Smooth muscle cell (in vitro differentiated cells): ENCODE results near the gene TMEM92. TPM values are rescaled to one million over a fixed set of nuclear protein-coding genes. Genes with fewer than 3 reads are reported as not detected.
A peak's percentile ranks its signal among the peaks of the same experiment; 100 is the strongest.

Experiments used
- DNase-seq: peaks from one replicate; lab custom pipeline; 2025; ENCODE audit not compliant: unreplicated experiment; lab: John Stamatoyannopoulos, UW
- H2AFZ ChIP-seq: fragments of 200-600 bp; sonication (generic); 2 replicates; pipeline ENCODE4 v1.6.0; 2016; ENCODE audit warnings: antibody characterized with exemption, low read depth, mild to moderate bottlenecking
- H3F3A ChIP-seq: fragments of 200-600 bp; sonication (generic); 2 replicates; pipeline ENCODE4 v1.6.0; 2017; ENCODE audit warnings: antibody characterized with exemption, low read depth
- H3K27ac ChIP-seq: fragments of 200-600 bp; sonication (generic); 2 replicates; pipeline ENCODE4 v1.5.1; 2016; ENCODE audit warnings: low read depth, mild to moderate bottlenecking
- H3K27me3 ChIP-seq: fragments of 200-600 bp; sonication (generic); 2 replicates; pipeline ENCODE4 v1.6.1; 2016; ENCODE audit warnings: low read depth, mild to moderate bottlenecking
- H3K36me3 ChIP-seq: fragments of 200-600 bp; sonication (generic); 2 replicates; pipeline ENCODE4 v1.5.1; 2016; ENCODE audit warnings: low read depth
- H3K4me1 ChIP-seq: fragments of 200-600 bp; sonication (generic); 2 replicates; pipeline ENCODE4 v1.5.1; 2016; ENCODE audit warnings: low read depth
- H3K4me2 ChIP-seq: fragments of 200-600 bp; sonication (generic); 2 replicates; pipeline ENCODE4 v1.6.0; 2016; ENCODE audit warnings: mild to moderate bottlenecking
- H3K4me3 ChIP-seq: fragments of 200-600 bp; sonication (generic); 2 replicates; pipeline ENCODE4 v1.5.1; 2016; ENCODE audit warnings: mild to moderate bottlenecking
- H3K79me2 ChIP-seq: fragments of 200-600 bp; sonication (generic); 2 replicates; pipeline ENCODE4 v1.6.0; 2016; ENCODE audit warnings: low read depth, mild to moderate bottlenecking
- H3K9ac ChIP-seq: fragments of 200-600 bp; sonication (generic); 2 replicates; pipeline ENCODE4 v1.6.0; 2016; ENCODE audit warnings: low read depth
- H3K9me3 ChIP-seq: fragments of 200-600 bp; sonication (generic); replicated peaks from 2 replicates; pipeline ENCODE4 v1.5.1; 2016; ENCODE audit warnings: low read depth
- H4K20me1 ChIP-seq: fragments of 200-600 bp; sonication (generic); 2 replicates; pipeline ENCODE4 v1.6.0; 2016; ENCODE audit warnings: low read depth
- WGBS: methylation state at CpG from one replicate; pipeline ENCODE4 v1.1.7; 2016; ENCODE audit warnings: low lambda C conversion rate; 5-methylcytosine and 5-hydroxymethylcytosine counted together
- polyA plus RNA-seq: library from polyadenylated mRNA; unstranded; fragments of >200 nt; fragmentation: Nextera tagmentation; extraction: Ambion mirVana; gene quantifications from 2 replicates; pipeline ENCODE4 v1.2.1, GENCODE V29; 2016
- total RNA-seq: library from RNA; depleted of rRNA; stranded (reverse); fragments of >200 nt; gene quantifications from 2 replicates; pipeline ENCODE4 v1.2.3, GENCODE V29; 2014
- TF ChIP-seq, protein P1 (sequence below): fragments of 200-600 bp; sonication (generic); IDR thresholded peaks from 2 replicates; pipeline ENCODE4 v1.5.1; 2017; ENCODE audit warnings: borderline replicate concordance, mild to moderate bottlenecking, antibody characterized with exemption; ENCODE audit not compliant: insufficient read depth, poor library complexity, severe bottlenecking

The TMEM92 gene
- total and polyA plus RNA-seq, 2 experiments from 2014 or later: 4.8 to 7.4 TPM

DNA sequence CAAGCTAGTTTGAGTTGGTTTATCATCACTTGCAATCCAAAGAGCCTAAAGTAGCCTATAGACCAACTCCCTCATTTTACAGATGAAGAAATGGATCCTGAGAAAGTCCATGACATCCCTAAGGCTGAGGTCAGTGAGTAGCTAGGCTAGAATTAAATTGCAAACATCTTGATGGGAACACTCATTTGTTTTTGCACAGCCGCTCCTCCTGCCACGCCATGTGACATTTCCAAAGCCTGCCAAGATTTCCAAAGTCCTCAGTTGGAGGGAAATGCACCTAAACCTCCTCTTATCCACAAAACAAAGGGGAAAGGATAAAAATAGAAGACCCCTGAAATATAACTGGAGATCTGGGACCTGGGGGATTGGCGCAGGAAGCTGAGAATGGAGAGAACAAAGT, 15.0 kb downstream of the TMEM92 start:
- peak overlapping the region; percentile 74 for H3K4me2 ChIP-seq
- H3K9ac ChIP-seq: peak overlapping the region; percentile 35
- H3K79me2 ChIP-seq: peaks cover 26% of the 10 kb centered on the region
- no peaks in the 10 kb centered on the region for H4K20me1 ChIP-seq
- H3K4me1 ChIP-seq: peaks cover 17% of the 10 kb centered on the region
- H3K27ac ChIP-seq: peak overlapping the region; percentile 88
- TF ChIP-seq, protein P1, sequence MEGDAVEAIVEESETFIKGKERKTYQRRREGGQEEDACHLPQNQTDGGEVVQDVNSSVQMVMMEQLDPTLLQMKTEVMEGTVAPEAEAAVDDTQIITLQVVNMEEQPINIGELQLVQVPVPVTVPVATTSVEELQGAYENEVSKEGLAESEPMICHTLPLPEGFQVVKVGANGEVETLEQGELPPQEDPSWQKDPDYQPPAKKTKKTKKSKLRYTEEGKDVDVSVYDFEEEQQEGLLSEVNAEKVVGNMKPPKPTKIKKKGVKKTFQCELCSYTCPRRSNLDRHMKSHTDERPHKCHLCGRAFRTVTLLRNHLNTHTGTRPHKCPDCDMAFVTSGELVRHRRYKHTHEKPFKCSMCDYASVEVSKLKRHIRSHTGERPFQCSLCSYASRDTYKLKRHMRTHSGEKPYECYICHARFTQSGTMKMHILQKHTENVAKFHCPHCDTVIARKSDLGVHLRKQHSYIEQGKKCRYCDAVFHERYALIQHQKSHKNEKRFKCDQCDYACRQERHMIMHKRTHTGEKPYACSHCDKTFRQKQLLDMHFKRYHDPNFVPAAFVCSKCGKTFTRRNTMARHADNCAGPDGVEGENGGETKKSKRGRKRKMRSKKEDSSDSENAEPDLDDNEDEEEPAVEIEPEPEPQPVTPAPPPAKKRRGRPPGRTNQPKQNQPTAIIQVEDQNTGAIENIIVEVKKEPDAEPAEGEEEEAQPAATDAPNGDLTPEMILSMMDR: no peak
- 86% methylated on average over 3 of the region's 3 CpGs for WGBS
- no peak overlapping the region for H2AFZ ChIP-seq
- H3K4me3 ChIP-seq: peak overlapping the region; percentile 20
- DNase-seq: no peak
- no peaks in the 10 kb centered on the region for H3K27me3 ChIP-seq
- no peaks in the 10 kb centered on the region for H3K9me3 ChIP-seq
- no peaks in the 10 kb centered on the region for H3K36me3 ChIP-seq
- peaks cover 8% of the 10 kb centered on the region for H3F3A ChIP-seq

DNA sequence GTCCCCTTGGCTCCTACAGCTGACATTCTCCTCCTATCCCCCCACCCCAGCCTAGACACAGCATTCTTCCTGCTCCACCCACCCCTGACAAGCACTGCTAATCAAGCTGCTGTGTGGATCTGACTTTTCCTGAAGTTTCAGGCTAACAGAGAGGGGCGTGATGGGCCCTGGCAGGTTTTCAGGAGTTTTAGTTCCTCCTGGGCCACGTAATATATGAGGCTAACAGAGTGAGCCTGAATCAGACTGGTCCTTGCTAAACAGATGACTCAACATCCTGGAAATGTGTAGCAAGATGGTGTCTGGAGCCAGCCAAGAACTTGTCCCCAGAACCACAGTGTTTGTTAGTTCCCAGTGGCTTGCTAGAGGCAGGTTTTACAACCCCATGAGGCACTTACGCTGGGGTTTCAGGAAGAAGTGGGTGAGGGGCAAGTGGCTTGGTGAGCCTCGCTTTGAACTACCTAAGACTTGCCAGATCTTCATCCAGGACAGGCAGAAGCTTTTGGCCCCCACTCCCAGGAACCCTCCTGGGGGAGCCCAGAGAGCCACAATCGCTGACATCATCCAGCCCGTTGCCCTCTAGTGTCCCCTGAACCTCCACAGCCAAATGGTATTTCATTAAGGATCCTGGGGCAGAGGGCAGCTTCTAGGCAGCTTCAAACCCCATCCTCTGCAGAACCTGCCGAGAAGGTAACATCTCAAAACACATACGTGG, 15.9 kb downstream of the TMEM92 start:
- H3K9me3 ChIP-seq: no peaks in the 10 kb centered on the region
- H3K9ac ChIP-seq: peak overlapping the region; percentile 35
- peak overlapping the region; percentile 50 for H2AFZ ChIP-seq
- H3K27ac ChIP-seq: peak overlapping the region; percentile 88
- peaks cover 23% of the 10 kb centered on the region for H3K79me2 ChIP-seq
- H3K4me2 ChIP-seq: peak overlapping the region; percentile 74
- peaks cover 8% of the 10 kb centered on the region for H3F3A ChIP-seq
- no peaks in the 10 kb centered on the region for H3K36me3 ChIP-seq
- no peaks in the 10 kb centered on the region for H4K20me1 ChIP-seq
- peak; percentile 29 for DNase-seq
- WGBS: 32% methylated on average over 8 of the region's 8 CpGs
- H3K27me3 ChIP-seq: no peaks in the 10 kb centered on the region
- TF ChIP-seq, protein P1: no peak
- H3K4me1 ChIP-seq: peaks cover 17% of the 10 kb centered on the region
- H3K4me3 ChIP-seq: peak overlapping the region; percentile 20

DNA sequence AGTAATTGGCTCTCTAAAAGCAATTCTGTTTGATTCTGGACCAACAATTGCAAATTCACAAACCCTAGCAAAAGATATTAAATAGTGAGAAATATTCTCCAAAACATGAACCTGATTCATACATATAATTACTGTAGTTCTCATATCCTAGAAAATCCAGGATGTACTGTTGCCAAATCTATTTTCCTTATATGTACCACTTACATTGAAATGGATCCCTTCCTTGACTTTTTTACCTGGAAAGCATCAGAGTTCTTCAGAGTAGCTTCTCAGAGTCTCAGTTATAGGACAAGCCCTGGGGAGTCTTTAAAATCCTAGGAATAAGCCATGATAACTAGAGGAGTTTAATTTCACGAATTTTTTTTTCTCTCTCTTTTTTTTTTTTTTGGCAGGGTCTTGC, 16.7 kb downstream of the TMEM92 start:
- 77% methylated on average over 1 of the region's 1 CpG for WGBS
- peaks cover 8% of the 10 kb centered on the region for H3F3A ChIP-seq
- H3K27ac ChIP-seq: peak overlapping the region; percentile 88
- TF ChIP-seq, protein P1: no peak
- H3K9me3 ChIP-seq: no peaks in the 10 kb centered on the region
- no peak overlapping the region for H3K4me3 ChIP-seq
- H4K20me1 ChIP-seq: no peaks in the 10 kb centered on the region
- peak overlapping the region; percentile 74 for H3K4me2 ChIP-seq
- H3K36me3 ChIP-seq: no peaks in the 10 kb centered on the region
- no peaks in the 10 kb centered on the region for H3K27me3 ChIP-seq
- no peak for DNase-seq
- H3K9ac ChIP-seq: no peak overlapping the region
- H3K4me1 ChIP-seq: peaks cover 17% of the 10 kb centered on the region
- H2AFZ ChIP-seq: no peak overlapping the region
- H3K79me2 ChIP-seq: peaks cover 23% of the 10 kb centered on the region

DNA sequence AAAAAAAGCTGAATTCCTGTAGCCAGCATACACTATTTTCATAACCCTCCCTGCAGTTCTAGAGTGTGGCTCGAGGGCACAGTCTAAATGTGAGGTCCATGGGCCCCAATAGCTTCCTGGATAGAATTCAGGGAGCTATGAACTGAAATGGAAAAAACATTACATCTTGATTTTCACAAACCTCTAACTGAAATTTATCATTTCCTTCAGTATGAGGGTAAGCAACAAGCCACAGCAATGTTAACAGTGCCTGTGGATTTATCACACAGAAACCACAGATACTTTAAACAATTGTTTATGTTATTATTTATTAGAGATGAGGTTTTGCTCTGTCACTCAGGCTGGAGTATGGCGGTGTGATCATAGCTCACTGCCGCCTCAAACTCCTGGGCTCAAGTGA, 18.2 kb downstream of the TMEM92 start:
- no peak overlapping the region for H3K27ac ChIP-seq
- peaks cover 17% of the 10 kb centered on the region for H3K4me1 ChIP-seq
- no peak overlapping the region for H2AFZ ChIP-seq
- peaks cover 8% of the 10 kb centered on the region for H3F3A ChIP-seq
- no peaks in the 10 kb centered on the region for H4K20me1 ChIP-seq
- 51% methylated on average over 3 of the region's 3 CpGs for WGBS
- TF ChIP-seq, protein P1: no peak
- H3K27me3 ChIP-seq: no peaks in the 10 kb centered on the region
- no peaks in the 10 kb centered on the region for H3K36me3 ChIP-seq
- no peaks in the 10 kb centered on the region for H3K9me3 ChIP-seq
- peaks cover 17% of the 10 kb centered on the region for H3K79me2 ChIP-seq
- no peak overlapping the region for H3K9ac ChIP-seq
- no peak overlapping the region for H3K4me3 ChIP-seq
- no peak for DNase-seq
- H3K4me2 ChIP-seq: no peak overlapping the region
